HepG2 (cell line): ENCODE data around the gene NELFB. TPM values are rescaled to one million over a fixed set of nuclear protein-coding genes. Genes with fewer than 3 reads are reported as not detected.
A peak's percentile ranks its signal among the peaks of the same experiment; 100 is the strongest.

Experiments
- ATAC-seq: fragments of 200-7000 bp; cut with Tn5 transposase; 3 replicates; pipeline ENCODE4 v1.9.1; 2020; ENCODE audit warnings: mild to moderate bottlenecking, moderate library complexity
- BruUV-seq: library from RNA; stranded (reverse); fragments of 400-500 nt; replicated peaks from 2 replicates; lab custom pipeline; 2021; lab: Mats Ljungman, UMichigan
- CTCF ChIA-PET: fragments of 300-600 bp; formaldehyde crosslinking; extraction: SDS; loops from one replicate; lab custom pipeline; 2021; ENCODE audit warnings: low total read pairs, inconsistent platforms, low intra/inter-chr PET ratio; lab: Yijun Ruan, JAX
- POLR2A ChIA-PET: fragments of 350-600 bp; sonication (Branson Sonifier 250); formaldehyde crosslinking; loops from one replicate; lab custom pipeline; 2020; ENCODE audit warnings: antibody characterized with exemption, inconsistent platforms; lab: Yijun Ruan, JAX
- DNase-seq: peaks from one replicate; pipeline ENCODE4 v3.0.0-alpha.2; 2015; ENCODE audit warnings: low spot score
- FAIRE-seq: peaks from 3 replicates; lab custom pipeline; 2011; peaks lifted over from hg19 to GRCh38; lab: Jason Lieb, UNC
- H2AFZ ChIP-seq: one replicate; pipeline ENCODE4 v1.6.1; 2011; ENCODE audit warnings: low read length, inconsistent platforms
- H3K27ac ChIP-seq: fragments of 300-600 bp; 3 replicates; pipeline ENCODE4 v1.8.0; 2011; ENCODE audit warnings: mixed run types, mild to moderate bottlenecking, mixed read lengths, low read length, inconsistent platforms; ENCODE audit not compliant: insufficient read depth; ENCODE audit errors: extremely low read length
- H3K27me3 ChIP-seq, 2 experiments: fragments of 200-600 bp in 1 of 2; 2 replicates in 1 of 2; 3 replicates in 1 of 2; pipeline versions ENCODE4 v1.6.0 to v1.8.0; 2011; ENCODE audit warnings: low read length in 2 of 2, mild to moderate bottlenecking in 2 of 2, moderate library complexity in 2 of 2, inconsistent platforms in 1 of 2; ENCODE audit not compliant: insufficient read depth in 2 of 2, control insufficient read depth in 1 of 2
- H3K36me3 ChIP-seq, 2 experiments: fragments of 200-600 bp in 1 of 2; replicated peaks in 1 of 2; 2 replicates in 1 of 2; 3 replicates in 1 of 2; pipeline versions ENCODE4 v1.5.1 to v1.8.0; 2011; ENCODE audit warnings: low read length in 2 of 2, inconsistent platforms in 1 of 2; ENCODE audit not compliant: insufficient read depth in 2 of 2, control insufficient read depth in 1 of 2
- H3K4me1 ChIP-seq: 2 replicates; pipeline ENCODE4 v1.5.1; 2012; ENCODE audit warnings: low read length, inconsistent platforms; ENCODE audit not compliant: insufficient read depth
- H3K4me2 ChIP-seq: 2 replicates; pipeline ENCODE4 v1.6.0; 2011; ENCODE audit warnings: low read depth, low read length, inconsistent platforms
- H3K4me3 ChIP-seq, 3 experiments: fragments of 200-600 bp in 1 of 3; sonication (generic), shearing (Covaris generic) in 1 of 3; replicated peaks in 1 of 3; 2 replicates each; pipeline ENCODE4 v1.5.1; 2011 to 2016; ENCODE audit warnings: low read length in 3 of 3, inconsistent platforms in 2 of 3, low read depth in 2 of 3, mild to moderate bottlenecking in 2 of 3, control low read depth in 1 of 3, mixed read lengths in 1 of 3; ENCODE audit not compliant: insufficient read depth in 1 of 3
- H3K79me2 ChIP-seq: one replicate; pipeline ENCODE4 v1.6.1; 2011; ENCODE audit warnings: low read length, inconsistent platforms; ENCODE audit not compliant: insufficient read depth
- H3K9ac ChIP-seq: 2 replicates; pipeline ENCODE4 v1.6.0; 2011; ENCODE audit warnings: mild to moderate bottlenecking, low read depth, low read length, inconsistent platforms; ENCODE audit not compliant: insufficient read depth
- H3K9me3 ChIP-seq: 2 replicates; pipeline ENCODE4 v1.5.1; 2012; ENCODE audit warnings: mild to moderate bottlenecking, low read length
- H4K20me1 ChIP-seq: 2 replicates; pipeline ENCODE4 v1.6.0; 2011; ENCODE audit warnings: inconsistent platforms, mild to moderate bottlenecking, low read length, moderate library complexity; ENCODE audit not compliant: insufficient read depth
- HNRNPL ChIP-seq: fragments of 200-400 bp; formaldehyde crosslinking; IDR thresholded peaks from 2 replicates; pipeline ENCODE4 v1.6.1; 2017; ENCODE audit warnings: mild to moderate bottlenecking, low read depth, low read length
- HNRNPLL ChIP-seq: fragments of 200-400 bp; formaldehyde crosslinking; IDR thresholded peaks from 2 replicates; pipeline ENCODE4 v1.6.1; 2017; ENCODE audit warnings: mild to moderate bottlenecking, low read depth, low read length; ENCODE audit not compliant: poor library complexity, severe bottlenecking
- RAD21 ChIP-seq: fragments of 450-650 bp; formaldehyde crosslinking; IDR thresholded peaks from 2 replicates; pipeline ENCODE4 v1.5.0; 2020; ENCODE audit warnings: mild to moderate bottlenecking
- ZFP41 ChIP-seq: sonication (generic); formaldehyde crosslinking; IDR thresholded peaks from 2 replicates; pipeline ENCODE4 v1.4.0; 2020; ENCODE audit warnings: mild to moderate bottlenecking, missing genetic modification reagents, borderline replicate concordance
- ZNF44 ChIP-seq: sonication (generic); formaldehyde crosslinking; IDR thresholded peaks from 2 replicates; pipeline ENCODE4 v1.5.1; 2020; ENCODE audit warnings: mild to moderate bottlenecking, missing genetic modification reagents
- ZNF768 ChIP-seq: sonication (generic); formaldehyde crosslinking; IDR thresholded peaks from 2 replicates; pipeline ENCODE4 v1.4.0; 2020; ENCODE audit warnings: missing genetic modification reagents
- WGBS: methylation state at CpG from one replicate; pipeline ENCODE4 v1.1.6; 2017; ENCODE audit warnings: low lambda C conversion rate; 5-methylcytosine and 5-hydroxymethylcytosine counted together
- in situ Hi-C: cut with HindIII; loops from 2 replicates; pipeline ENCODE4 v1.10.0; 2017; ENCODE audit warnings: low pct_unique_long_range_greater_than_20kb; ENCODE audit not compliant: extremely low pct_ligation_motif_present
- intact Hi-C: fragments of 100-400 bp; cut with micrococcal nuclease; formaldehyde crosslinking; loops from one replicate; pipeline ENCODE4 v1.10.0; 2022; ENCODE audit not compliant: unreplicated experiment
- polyA plus RNA-seq, 8 experiments: library from polyadenylated mRNA; depleted of rRNA in 3 of 8; stranded (reverse) in 7 of 8; unstranded in 1 of 8; fragments of >200 nt; fragmentation: Illumina TruSeq in 4 of 8; extraction: Trizol in 4 of 8; gene quantifications; 2 replicates each; pipeline versions ENCODE4 v1.2.1 to v1.2.3, GENCODE V29; 2011 to 2016; ENCODE audit warnings: low read depth in 4 of 8, missing spikeins in 1 of 8, mixed read lengths in 1 of 8; ENCODE audit not compliant: insufficient read depth in 1 of 8
- total RNA-seq, 5 experiments: library from RNA; depleted of rRNA; stranded (reverse); fragments of >200 nt; fragmentation: Illumina TruSeq; extraction: Trizol; gene quantifications; 2 replicates each; pipeline ENCODE4 v1.2.3, GENCODE V29; 2016; ENCODE audit warnings: low read depth in 1 of 5
- TF ChIP-seq, protein P1 (sequence below): sonication (generic); formaldehyde crosslinking; IDR thresholded peaks from 2 replicates; pipeline ENCODE4 v1.5.0; 2020; ENCODE audit warnings: mild to moderate bottlenecking, missing genetic modification reagents, moderate library complexity

The NELFB gene
- total and polyA plus RNA-seq, 2 of the 13 experiments (the other 11 are each of a cell fraction or from before 2014, with no cell fraction given) = 26.5 to 45.8 TPM

DNA sequence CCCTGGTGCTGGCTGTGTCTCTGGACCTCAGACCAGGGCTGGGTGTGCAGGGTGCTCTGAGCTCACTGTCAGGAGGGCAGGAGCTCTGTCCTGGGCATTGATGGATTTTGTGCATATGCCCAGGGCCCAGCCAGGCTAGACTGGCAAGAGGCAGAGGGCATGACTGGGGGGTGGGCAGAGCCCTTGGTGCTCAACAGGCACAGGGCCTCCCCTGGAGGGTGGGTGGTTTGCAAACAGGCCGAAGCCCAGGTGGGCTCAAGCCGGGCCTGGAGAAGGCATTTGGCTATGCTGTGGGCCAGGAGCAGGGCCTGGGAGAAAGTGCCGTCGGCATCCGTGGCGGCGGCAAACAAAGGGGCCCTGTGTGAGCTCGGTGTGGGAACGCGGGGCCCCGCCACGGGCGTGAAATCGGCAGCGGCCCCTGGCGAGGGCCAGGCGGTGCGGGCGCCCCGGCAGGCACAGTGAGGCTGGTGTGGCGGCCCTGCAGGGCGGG, 48.8 kb downstream of the NELFB start:
- no peak overlapping the region for H3K27ac ChIP-seq

DNA sequence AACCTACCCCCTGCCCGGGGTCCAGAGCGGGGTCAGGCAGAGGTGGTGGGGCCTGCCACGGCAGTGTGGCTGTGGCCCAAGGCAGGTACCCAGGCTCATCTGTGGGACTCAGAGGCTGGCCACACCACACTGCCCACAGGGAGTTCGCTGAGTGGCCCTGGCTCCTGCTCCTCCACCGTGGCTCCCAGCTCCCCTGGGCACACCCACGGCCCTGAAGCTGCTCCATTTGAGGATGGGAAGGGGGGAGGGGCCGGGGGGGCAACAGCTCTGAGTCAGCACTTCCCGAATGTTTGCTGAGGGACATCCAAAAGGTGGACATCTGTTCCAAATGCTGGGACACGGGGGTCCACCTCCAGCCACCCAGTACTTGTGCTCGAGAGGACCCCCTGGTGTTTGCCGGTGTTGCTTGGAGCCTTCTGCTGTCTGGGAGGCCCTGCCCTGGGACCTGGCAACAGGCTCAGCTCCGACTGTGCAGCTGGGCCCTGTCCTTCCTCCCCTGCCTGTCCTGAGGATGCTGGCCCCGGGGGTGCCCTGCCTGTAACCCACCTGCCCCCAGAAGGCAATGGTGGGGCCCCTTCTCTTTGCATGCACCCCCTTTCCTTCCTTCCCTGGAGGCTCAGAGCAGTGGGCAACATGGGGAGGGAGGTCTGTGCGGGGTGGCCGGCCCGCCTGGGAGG, 49.4 kb downstream of the NELFB start:
- peak overlapping the region; percentile 18; the same call in 1 of the 2 replicates for H3K4me2 ChIP-seq
- H3K27ac ChIP-seq = no peak overlapping the region
- POLR2A ChIA-PET = interaction anchor here (1.2 kb wide), 1 partner anchor 28 kb away, joined by 3 read pairs; no protein-coding TSS in a partner anchor
- no peak overlapping the region; the same call in 1 of the 2 replicates for H3K9ac ChIP-seq
- DNase-seq (no peak), ATAC-seq (peak; percentile 59), FAIRE-seq (no peak)
- CTCF ChIA-PET = no interaction called here
- peaks cover 17 to 72% of the 10 kb centered on the region in 2 experiments for H3K27me3 ChIP-seq
- WGBS = 31% methylated on average over 7 of the region's 16 CpGs
- H3K79me2 ChIP-seq = no peaks in the 10 kb centered on the region
- TF ChIP-seq, protein P1, sequence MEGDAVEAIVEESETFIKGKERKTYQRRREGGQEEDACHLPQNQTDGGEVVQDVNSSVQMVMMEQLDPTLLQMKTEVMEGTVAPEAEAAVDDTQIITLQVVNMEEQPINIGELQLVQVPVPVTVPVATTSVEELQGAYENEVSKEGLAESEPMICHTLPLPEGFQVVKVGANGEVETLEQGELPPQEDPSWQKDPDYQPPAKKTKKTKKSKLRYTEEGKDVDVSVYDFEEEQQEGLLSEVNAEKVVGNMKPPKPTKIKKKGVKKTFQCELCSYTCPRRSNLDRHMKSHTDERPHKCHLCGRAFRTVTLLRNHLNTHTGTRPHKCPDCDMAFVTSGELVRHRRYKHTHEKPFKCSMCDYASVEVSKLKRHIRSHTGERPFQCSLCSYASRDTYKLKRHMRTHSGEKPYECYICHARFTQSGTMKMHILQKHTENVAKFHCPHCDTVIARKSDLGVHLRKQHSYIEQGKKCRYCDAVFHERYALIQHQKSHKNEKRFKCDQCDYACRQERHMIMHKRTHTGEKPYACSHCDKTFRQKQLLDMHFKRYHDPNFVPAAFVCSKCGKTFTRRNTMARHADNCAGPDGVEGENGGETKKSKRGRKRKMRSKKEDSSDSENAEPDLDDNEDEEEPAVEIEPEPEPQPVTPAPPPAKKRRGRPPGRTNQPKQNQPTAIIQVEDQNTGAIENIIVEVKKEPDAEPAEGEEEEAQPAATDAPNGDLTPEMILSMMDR (CRISPR knock-in tag) = peak; percentile 29
- 0 out of 2 replicates have a peak, but pooled peaks have one; percentile 18 for TF ChIP-seq RAD21 (CRISPR knock-in tag)
- no peak for TF ChIP-seq ZNF44 (CRISPR knock-in tag)
- no TSS peak for BruUV-seq
- H3K4me1 ChIP-seq = peaks cover 61% of the 10 kb centered on the region
- H3K9me3 ChIP-seq = no peaks in the 10 kb centered on the region
- no peaks in the 10 kb centered on the region for H3K36me3 ChIP-seq
- H3K4me3 ChIP-seq = peak overlapping the region in 1 of 3 experiments; percentile 10; a peak in 1 of 6 replicates
- in situ Hi-C loops = no loop called here
- intact Hi-C loops = loop anchor here (10.0 kb wide), 1 partner anchor 100 kb away; no protein-coding TSS in a partner anchor
- no peaks in the 10 kb centered on the region for H4K20me1 ChIP-seq
- no peak overlapping the region for H2AFZ ChIP-seq

More for the DNA sequence above, 48.8 kb downstream of the NELFB start:
- BruUV-seq = no TSS peak
- H3K9ac ChIP-seq = no peak overlapping the region; the same call in 1 of the 2 replicates
- no peak for TF ChIP-seq ZFP41 (CRISPR knock-in tag)
- TF ChIP-seq HNRNPL = peak; percentile 68; the same call in 1 of the 2 replicates
- peak; percentile 20 for TF ChIP-seq HNRNPLL
- TF ChIP-seq ZNF768 (CRISPR knock-in tag) = peak; percentile 79; the same call in 1 of the 2 replicates
- H3K4me2 ChIP-seq = peak overlapping the region; percentile 18; the same call in 1 of the 2 replicates
- ChIA-PET CTCF (no interaction called here), POLR2A (interaction anchor here (1.2 kb wide), 1 partner anchor 27 kb away, joined by 3 read pairs; no protein-coding TSS in a partner anchor)
- FAIRE-seq (no peak), DNase-seq (no peak), ATAC-seq (no peak)
- no peak overlapping the region for H2AFZ ChIP-seq
- H3K4me1 ChIP-seq = peaks cover 66% of the 10 kb centered on the region
- peaks cover 14 to 74% of the 10 kb centered on the region in 2 experiments for H3K27me3 ChIP-seq
- no peaks in the 10 kb centered on the region for H4K20me1 ChIP-seq
- H3K36me3 ChIP-seq = no peaks in the 10 kb centered on the region
- intact Hi-C loops (loop anchor here (10.0 kb wide), 1 partner anchor 101 kb away; no protein-coding TSS in a partner anchor), in situ Hi-C loops (no loop called here)
- no peaks in the 10 kb centered on the region for H3K79me2 ChIP-seq
- H3K4me3 ChIP-seq = peak overlapping the region in 1 of 3 experiments; percentile 27; a peak in 1 of 6 replicates
- WGBS = no CpG with 5 or more reads among the region's 22 CpGs
- H3K9me3 ChIP-seq = no peaks in the 10 kb centered on the region
